ENCODE results near the gene NT5C.

Gene NT5C

DNA sequence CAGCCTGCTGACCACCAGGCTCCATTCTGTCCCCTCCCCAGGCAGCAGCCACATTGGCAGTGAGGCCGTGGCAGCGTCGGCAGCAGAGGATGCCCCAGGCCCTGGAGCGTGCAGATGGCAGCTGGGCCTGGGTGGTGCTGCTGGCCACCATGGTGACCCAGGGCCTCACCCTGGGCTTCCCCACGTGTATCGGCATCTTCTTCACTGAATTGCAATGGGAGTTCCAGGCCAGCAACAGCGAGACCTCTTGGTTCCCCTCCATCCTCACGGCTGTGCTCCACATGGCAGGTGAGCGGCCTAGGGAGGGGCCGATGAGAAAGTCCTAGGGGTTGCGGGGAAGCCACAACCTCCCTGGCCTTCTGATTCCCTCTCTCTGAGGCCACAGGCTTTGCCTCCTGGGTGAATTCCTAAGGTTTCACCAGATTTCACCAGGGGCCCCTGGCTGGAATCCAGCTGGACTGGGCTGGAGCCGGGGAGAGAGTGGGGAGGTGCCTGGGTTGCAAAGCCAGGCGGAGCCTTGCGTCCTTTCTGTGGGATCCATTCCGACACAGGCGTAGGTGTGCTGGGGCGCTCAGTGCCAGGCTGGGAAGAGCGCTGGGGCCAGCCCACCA lies 37.9 kb downstream of the NT5C start:
- DNase-seq (ENCODE audit: low read depth in 2 of 2): no peak

DNA sequence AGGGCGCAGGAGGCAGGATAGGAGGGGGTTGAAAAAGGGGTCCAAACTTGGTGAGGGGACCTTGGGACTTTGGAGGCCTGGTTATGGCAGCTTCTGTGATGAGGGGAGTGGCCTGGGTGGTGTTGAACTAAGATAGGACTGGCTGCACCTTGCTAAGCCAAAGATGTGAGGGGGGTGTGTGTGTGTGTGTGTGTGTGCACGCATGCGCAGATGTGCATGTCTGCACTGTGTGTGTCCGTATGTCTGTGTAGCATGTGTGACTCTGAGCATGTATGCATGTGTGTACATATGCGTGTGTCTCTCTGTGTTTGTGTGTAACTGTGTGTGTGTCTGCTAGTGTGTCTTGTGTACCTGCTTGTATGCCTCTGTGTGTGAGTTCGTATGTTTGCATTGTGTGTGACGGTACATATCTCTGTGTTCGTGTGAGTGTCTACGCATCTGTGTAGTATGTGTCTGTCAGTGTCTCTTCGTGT lies 39.7 kb downstream of the NT5C start:
- DNase-seq (ENCODE audit: low read depth in 2 of 2): no peak

DNA sequence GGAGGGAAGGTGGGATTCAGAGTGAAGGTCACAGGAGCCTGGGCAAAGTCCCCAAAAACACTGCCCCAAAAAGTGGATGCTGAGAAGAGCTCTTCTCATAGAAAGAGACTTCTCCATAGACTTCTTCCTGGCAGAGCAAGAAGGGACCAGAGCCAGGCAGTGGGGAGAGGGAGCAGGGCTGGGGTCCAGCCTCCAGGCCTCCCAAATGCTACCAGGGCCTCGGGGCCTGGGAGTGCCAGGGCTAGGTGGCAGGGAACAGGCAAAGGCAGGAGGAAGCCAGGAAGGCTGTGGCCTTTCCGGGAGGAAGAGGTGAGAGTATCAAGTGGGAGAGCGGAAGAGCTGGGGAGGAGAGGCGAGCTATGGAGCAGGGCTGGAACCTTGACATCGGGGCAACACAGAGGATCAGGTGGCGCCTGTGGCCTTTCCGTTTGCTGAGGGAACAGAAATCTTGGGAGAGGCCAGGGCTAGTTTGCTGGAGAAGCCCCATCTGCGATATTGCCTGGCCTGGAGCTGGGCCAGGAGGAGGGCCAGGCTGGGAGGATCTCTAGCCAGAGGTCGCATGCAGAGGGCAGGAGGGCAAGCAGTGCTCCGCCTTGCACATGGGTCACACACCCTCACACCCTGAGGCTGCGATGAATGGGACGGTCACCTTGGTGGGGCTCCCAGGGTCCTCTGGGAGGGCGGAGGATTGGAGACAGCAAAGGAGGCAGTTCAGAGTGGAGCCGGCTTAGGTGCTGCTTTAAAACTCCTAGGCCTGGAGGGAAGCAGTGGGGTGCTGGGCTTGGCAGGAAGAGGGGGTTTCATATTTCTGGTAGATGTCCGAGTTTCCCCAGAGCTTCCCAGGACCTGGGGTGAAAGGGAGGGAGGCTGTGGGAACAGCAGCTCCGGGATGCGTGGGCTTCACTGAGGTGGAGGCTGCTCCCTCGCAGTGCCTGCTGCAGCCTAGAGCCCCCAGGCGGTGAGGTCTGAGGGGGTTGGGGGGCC lies 40.4 kb downstream of the NT5C start:
- no peak for DNase-seq (ENCODE audit: low read depth in 2 of 2)

DNA sequence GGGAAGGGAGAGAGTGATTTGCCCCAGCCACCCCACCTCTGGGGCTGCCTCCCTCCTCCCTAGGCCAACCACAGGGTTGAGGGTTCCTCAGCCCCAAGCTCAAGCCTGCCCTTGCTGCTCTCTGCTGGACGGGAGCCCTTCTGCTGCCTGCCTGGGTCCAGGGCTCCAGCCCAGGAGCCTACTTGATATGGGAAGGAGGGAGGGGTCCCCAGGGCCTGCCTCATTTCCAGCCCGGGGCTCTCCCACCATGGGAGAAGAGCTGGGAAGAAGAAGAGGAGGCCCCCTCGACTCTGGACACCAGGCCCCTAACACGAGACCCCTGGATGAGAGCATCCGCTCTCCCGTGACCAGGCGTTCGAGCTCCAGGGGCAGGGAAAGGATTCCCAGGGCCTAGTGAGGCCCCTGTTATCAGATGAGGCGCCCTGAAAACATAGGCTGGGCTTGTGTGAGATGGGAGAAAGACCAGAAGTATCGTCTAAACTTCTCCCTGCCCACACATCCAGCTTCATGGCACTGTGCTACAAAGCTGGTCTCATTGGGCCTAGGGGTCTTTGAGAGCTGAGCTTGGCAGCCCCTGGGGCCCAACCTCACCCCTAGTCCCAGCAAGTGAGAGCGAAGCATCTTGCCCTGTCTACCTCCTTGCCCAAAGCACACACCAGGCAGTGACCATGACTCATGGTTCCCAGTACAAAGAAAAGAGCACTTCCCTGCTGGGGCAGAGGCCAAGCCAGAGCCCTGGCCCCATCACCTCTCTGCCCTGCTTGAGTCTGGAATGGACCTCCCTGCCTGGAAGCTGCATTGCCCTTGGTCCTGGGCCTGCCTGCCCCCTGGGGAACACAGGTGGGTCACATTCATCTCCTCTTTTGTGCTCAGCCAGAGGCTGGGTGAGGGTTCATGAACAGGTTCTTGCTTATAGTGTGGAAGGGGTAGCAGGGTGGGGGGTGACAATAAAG lies 42.8 kb downstream of the NT5C start:
- DNase-seq (ENCODE audit: low read depth in 2 of 2): no peak

DNA sequence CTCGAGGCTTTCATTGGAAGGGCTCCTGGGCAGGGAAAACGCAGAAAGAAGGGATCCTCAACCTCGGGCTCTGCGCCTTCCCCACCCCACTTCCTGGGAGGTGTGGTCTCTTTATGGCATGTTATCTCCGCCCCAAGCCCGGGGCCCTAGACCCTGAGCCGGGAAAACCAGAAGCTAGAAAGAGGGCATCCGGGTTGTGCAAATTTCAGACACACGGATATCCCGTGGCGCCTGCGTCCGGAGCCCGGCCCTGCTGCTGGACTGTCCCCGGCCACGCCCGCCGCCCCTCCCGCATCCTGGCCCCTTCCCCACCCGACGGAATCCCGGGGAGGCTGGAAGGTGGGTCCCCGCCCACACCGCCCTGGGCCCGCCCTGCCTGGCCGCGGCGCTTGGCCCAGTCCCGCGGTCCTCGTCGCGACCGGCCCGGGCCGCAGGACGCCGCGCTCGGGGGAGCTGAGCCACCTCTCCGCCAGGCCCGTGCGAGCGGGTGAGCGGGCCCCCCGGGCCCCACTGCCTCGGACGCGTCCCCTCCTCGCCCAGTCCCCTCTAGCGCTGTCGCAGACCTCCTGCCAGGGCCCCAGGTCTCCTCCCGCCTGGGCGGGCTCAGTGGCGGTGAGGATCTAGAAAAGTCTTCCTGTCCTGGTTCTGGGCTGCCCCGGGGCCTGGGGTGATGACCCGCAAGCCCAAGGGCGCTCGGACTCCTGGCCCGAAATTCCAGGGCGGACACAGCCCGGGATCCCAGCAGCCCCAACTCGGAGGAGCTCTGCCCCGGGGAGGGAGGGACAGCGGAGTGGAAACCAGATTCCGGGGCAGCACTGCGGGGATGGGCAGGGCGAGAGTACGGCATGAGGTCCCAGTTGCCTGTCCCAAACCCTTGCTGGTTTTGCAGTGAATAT lies 43.7 kb downstream of the NT5C start, which contains the start of gene SLC16A5:
Gene SLC16A5 (plus strand): TSS at position 397 of the 896 bp plus-strand sequence. CDS start 5,683 bp downstream, outside the sequence.
- peak; percentile 43 to 51 for DNase-seq (ENCODE audit: low read depth in 2 of 2)

DNA sequence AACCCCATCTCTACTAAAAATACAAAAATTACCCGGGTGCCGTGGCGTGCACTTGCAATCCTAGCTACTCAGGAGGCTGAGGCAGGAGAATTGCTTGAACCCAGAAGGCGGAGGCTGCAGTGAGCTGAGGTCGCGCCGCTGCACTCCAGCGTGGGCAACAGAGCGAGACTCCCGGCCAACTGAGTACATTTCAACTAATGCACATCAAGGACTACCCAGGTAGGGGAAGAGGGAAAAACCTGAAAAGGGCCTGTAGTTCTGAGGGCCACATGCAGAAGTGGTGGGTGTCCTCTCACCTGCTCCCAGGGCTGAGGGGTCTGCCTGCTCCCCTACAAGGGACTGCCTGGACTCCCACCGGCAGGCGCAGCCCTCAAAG lies 44.4 kb downstream of the NT5C start:
- no peak for DNase-seq (ENCODE audit: low read depth in 2 of 2)

DNA sequence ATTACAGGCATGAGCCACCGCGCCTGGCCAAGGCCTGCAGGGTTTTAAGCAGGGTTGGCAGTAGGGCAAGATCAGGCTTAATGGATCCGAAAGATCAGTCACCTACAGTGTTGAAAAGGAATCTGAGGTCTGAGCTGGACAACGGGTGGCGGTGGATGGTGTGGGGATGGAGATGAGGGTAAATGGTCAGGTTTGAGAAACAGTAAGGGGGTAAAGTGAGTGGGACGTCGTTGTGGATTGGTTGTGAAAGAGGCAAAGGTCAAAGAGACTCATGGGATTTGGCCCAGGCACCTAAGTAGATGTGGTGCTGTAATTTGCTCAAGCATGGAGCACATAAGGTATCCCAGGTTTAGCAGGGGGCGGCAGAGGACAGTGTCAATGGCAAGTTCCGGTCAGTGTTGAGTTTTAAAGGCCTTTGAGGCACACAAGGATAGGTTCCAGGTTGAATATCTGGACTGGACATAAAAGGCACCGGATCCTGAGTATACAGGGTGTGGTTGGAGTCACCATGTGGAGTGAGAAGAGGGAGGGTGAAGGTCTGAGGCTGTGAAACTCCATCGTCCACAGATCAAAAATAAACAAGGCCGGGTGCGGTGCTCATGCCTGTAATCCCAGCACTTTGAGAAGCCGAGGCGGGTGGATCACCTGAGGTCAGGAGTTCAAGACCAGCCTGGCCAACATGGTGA lies 44.9 kb downstream of the NT5C start:
- DNase-seq (ENCODE audit: low read depth in 2 of 2): no peak

DNA sequence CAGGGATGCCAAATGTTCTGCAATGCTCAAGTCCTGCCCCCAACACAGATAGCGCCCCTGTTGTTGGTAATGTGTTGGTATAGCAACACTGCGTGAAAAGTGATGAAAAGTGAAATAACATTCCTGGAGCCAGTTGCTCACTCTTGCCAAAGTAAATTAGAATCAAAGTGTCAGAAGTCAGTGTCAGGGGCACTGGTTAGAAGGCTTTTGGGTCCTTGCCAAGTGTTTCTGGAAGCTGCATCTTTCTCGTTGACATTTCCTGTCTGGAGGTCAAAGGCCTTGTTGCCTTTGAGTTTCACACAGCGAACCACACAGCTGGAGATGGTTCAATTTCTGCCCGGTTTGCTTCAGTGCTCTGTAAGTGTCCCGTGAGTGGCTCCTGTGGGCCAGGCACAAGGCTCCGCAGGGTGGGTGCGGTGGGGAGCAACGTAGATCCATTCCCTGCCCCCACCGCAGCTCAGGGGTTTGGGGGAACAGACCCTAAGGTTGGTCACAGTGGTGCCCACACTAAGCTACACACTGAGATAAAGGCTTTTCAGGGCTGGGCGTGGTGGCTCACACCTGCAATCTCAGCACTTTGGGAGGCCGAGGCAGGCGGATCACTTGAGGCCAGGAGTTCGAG lies 47.4 kb downstream of the NT5C start:
- DNase-seq (ENCODE audit: low read depth in 2 of 2): no peak

DNA sequence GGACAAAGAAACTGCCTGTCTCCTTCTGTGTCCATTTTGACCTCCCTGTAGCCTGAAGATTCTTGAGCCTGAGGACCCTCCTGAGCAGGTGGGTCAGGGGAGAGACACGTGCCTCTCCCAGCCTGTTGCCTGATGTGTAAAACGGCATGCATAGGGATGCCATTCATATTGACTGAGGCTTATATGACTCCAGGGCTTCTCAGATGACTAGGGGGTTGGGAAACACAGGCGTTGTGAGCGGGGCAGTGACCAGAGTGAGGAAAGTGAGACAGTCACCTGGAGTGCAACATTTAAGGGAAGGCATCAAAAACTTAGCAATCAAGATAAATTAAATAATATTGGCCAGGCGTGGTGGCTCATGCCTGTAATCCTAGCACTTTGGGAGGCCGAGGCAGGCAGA lies 48.9 kb downstream of the NT5C start:
- no peak for DNase-seq (ENCODE audit: low read depth in 2 of 2)

DNA sequence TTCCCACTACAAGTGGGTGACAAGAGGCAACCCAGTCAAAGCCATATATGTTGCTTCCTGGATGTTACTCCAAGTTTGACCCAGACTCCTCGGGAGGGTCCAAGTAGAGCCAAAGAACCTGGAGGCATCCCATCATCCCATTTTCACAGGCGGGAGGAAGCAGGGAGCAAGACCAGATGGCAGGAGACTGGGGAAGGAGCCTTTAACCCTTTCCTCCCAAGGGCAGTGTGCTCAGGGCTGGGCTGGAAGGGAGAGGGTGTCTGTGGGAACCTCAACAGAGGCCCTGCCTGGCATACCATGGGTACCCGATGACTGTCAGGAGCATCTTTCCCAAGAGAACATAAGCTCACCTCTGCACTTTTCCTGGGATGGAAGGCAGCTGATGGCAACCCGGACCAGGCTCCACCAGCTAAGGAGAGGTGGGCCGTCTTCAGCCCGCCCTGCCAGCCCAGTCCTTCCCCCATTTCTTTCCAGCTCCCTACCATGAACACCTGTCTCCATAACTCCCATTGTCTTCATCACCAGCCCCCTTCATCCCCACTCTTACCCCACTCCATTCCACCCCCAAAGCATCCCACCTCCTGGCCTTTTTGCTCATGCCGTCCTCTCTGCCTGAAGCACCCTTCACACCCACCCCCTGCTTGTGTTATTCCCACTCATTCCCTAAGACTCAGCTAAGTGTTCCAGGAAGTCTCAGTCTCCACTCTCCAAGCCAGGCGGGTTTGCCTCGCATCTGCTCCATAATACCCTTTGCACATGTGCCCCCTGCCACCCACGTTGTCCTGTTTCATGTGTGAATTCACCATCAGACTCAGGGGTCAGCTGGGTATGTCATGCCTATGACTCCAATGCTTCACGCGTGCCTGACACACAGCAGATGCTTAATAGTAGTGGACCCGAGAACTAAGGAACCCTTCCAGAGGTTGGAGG lies 49.7 kb downstream of the NT5C start:
- no peak for DNase-seq (ENCODE audit: low read depth in 2 of 2)

All from fibroblast of skin of left quadriceps (primary cell).